Measurements from ENCODE around the gene POLL.
"Not testable (repeated sequence)": the region's sequence is repeated elsewhere in the genome, so short reads cannot be mapped to it uniquely, and the experiment has no call there.

POLL gene

GRCh38 chr10:101587725-101588653 is at the start of gene POLL, which contains the start of gene DPCD:
POLL (minus strand) TSS chr10:101588257; CDS start chr10:101587360, 897 bp downstream.
DPCD (plus strand) TSS chr10:101588321; CDS start chr10:101588337, 16 bp downstream.
- peak; percentile 80 for DNase-seq

- not testable (repeated sequence) for DNase-seq
Observed at GRCh38 chr10:101633510-101633909, 45.5 kb upstream of the POLL start.

GRCh38 chr10:101631821-101632475 is 43.9 kb upstream of the POLL start:
- no peak for DNase-seq

- DNase-seq: no peak
Observed at GRCh38 chr10:101630633-101630920, 42.5 kb upstream of the POLL start.

GRCh38 chr10:101629837-101630632 is 42.0 kb upstream of the POLL start:
- no peak for DNase-seq

GRCh38 chr10:101625821-101626412 is 37.9 kb upstream of the POLL start:
- no peak for DNase-seq

GRCh38 chr10:101624526-101625102 is 36.6 kb upstream of the POLL start:
- no peak for DNase-seq

GRCh38 chr10:101623528-101623927 is 35.5 kb upstream of the POLL start:
- DNase-seq: no peak

GRCh38 chr10:101619983-101620382 is 31.9 kb upstream of the POLL start:
- DNase-seq: no peak

GRCh38 chr10:101618871-101619270 is 30.8 kb upstream of the POLL start:
- no peak for DNase-seq

- DNase-seq: no peak
Observed at GRCh38 chr10:101617824-101618568, 29.9 kb upstream of the POLL start.

- DNase-seq: no peak
Observed at GRCh38 chr10:101617102-101617823, 29.2 kb upstream of the POLL start.

GRCh38 chr10:101616415-101617101 is 28.5 kb upstream of the POLL start:
- DNase-seq: no peak

- DNase-seq: no peak
Observed at GRCh38 chr10:101615525-101616116, 27.6 kb upstream of the POLL start.

GRCh38 chr10:101614663-101615524 is 26.8 kb upstream of the POLL start:
- DNase-seq: no peak

- no peak for DNase-seq
Observed at GRCh38 chr10:101613646-101614045, 25.6 kb upstream of the POLL start.

- DNase-seq: no peak
Observed at GRCh38 chr10:101612872-101613271, 24.8 kb upstream of the POLL start.

- DNase-seq: no peak
Observed at GRCh38 chr10:101612086-101612485, 24.0 kb upstream of the POLL start.

All from bone marrow (tissue), 2 donors.